Left ventricle myocardium inferior (tissue), 1 donor: ENCODE measurements around the gene ZFHX3. TPM values are rescaled to one million over a fixed set of nuclear protein-coding genes. Genes with fewer than 3 reads are reported as not detected.
"Not testable (repeated sequence)": the region's sequence is repeated elsewhere in the genome, so short reads cannot be mapped to it uniquely, and the experiment has no call there.

Source experiments
- DNase-seq: peaks from one replicate; pipeline ENCODE4 v3.0.0-alpha.2; 2020
- H3K27ac ChIP-seq: fragments of 200-600 bp; replicated peaks from 2 replicates; pipeline ENCODE4 v1.8.0; 2021
- H3K27me3 ChIP-seq: fragments of 200-600 bp; 2 replicates; pipeline ENCODE4 v1.8.0; 2021; ENCODE audit warnings: low read depth
- H3K36me3 ChIP-seq: fragments of 200-600 bp; 2 replicates; pipeline ENCODE4 v1.8.0; 2021
- H3K4me1 ChIP-seq: fragments of 200-600 bp; 2 replicates; pipeline ENCODE4 v1.8.0; 2021
- H3K4me3 ChIP-seq: fragments of 200-600 bp; 2 replicates; pipeline ENCODE4 v1.8.0; 2021; ENCODE audit warnings: mild to moderate bottlenecking, moderate library complexity
- H3K9me3 ChIP-seq: fragments of 200-600 bp; replicated peaks from 2 replicates; pipeline ENCODE4 v1.8.0; 2021
- intact Hi-C: fragments of 100-400 bp; cut with micrococcal nuclease; formaldehyde crosslinking; loops from one replicate; pipeline ENCODE4 v1.11.0; 2022
- total RNA-seq: library from RNA; stranded (reverse); fragmentation: NEBNext Ultra II Directional; extraction: Animal tissue kit (Norgen Biotek cat#: 25700); gene quantifications from one replicate; pipeline ENCODE4 v1.2.1, GENCODE V29; 2021
- TF ChIP-seq, protein P1 (sequence below): fragments of 200-600 bp; IDR thresholded peaks from 2 replicates; pipeline ENCODE4 v1.8.0; 2021; ENCODE audit warnings: antibody characterized with exemption, mild to moderate bottlenecking, borderline replicate concordance
- donor health status: DM: no; HTN: yes; CAD: no; lungs with severe emphysema.

Gene ZFHX3
- total RNA-seq, 1 donor from 2014 or later: 9.6 TPM

- H3K27me3 ChIP-seq: no peaks in the 10 kb centered on the region
- H3K27ac ChIP-seq: no peak overlapping the region
- no peak for DNase-seq
- H3K9me3 ChIP-seq: no peaks in the 10 kb centered on the region
- no peak overlapping the region for H3K4me3 ChIP-seq
- TF ChIP-seq, protein P1, sequence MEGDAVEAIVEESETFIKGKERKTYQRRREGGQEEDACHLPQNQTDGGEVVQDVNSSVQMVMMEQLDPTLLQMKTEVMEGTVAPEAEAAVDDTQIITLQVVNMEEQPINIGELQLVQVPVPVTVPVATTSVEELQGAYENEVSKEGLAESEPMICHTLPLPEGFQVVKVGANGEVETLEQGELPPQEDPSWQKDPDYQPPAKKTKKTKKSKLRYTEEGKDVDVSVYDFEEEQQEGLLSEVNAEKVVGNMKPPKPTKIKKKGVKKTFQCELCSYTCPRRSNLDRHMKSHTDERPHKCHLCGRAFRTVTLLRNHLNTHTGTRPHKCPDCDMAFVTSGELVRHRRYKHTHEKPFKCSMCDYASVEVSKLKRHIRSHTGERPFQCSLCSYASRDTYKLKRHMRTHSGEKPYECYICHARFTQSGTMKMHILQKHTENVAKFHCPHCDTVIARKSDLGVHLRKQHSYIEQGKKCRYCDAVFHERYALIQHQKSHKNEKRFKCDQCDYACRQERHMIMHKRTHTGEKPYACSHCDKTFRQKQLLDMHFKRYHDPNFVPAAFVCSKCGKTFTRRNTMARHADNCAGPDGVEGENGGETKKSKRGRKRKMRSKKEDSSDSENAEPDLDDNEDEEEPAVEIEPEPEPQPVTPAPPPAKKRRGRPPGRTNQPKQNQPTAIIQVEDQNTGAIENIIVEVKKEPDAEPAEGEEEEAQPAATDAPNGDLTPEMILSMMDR: no peak
- H3K36me3 ChIP-seq: no peaks in the 10 kb centered on the region
- H3K4me1 ChIP-seq: peaks cover 71% of the 10 kb centered on the region
- intact Hi-C loops: no loop called here
Observed at GRCh38 chr16:73014768-73015167, 33.2 kb downstream of the ZFHX3 start.

DNA sequence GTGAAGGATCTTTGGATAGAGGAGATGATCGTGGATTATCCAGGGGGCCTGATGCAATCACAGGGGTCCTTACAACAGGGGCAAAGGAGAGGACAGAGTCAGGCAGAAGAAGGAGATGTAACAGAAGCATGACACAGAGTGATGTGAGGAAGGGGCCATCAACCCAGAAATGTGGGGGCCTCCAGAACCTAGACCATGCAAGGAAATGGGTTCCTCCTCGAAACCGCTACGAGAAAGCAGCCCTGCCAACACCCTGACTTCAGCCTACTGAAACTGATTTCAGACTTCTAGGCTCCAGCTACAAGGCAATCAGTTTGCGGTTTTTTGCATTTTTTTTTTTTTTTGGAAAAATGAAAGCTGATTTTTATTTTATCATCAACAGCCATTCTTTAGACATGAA lies 34.0 kb downstream of the ZFHX3 start:
- TF ChIP-seq, protein P1: no peak
- Histone ChIP-seq H3K36me3 (no peaks in the 10 kb centered on the region), H3K9me3 (no peaks in the 10 kb centered on the region), H3K4me3 (no peak overlapping the region), H3K27me3 (no peaks in the 10 kb centered on the region), H3K4me1 (peaks cover 70% of the 10 kb centered on the region), H3K27ac (no peak overlapping the region)
- no peak for DNase-seq
- intact Hi-C loops: no loop called here

- Histone ChIP-seq H3K27me3 (no peaks in the 10 kb centered on the region), H3K4me1 (peaks cover 69% of the 10 kb centered on the region), H3K36me3 (no peaks in the 10 kb centered on the region), H3K9me3 (no peaks in the 10 kb centered on the region), H3K4me3 (no peak overlapping the region), H3K27ac (no peak overlapping the region)
- intact Hi-C loops: no loop called here
- TF ChIP-seq, protein P1: no peak
- no peak for DNase-seq
Observed at GRCh38 chr16:73012341-73012740, 35.6 kb downstream of the ZFHX3 start.

DNA sequence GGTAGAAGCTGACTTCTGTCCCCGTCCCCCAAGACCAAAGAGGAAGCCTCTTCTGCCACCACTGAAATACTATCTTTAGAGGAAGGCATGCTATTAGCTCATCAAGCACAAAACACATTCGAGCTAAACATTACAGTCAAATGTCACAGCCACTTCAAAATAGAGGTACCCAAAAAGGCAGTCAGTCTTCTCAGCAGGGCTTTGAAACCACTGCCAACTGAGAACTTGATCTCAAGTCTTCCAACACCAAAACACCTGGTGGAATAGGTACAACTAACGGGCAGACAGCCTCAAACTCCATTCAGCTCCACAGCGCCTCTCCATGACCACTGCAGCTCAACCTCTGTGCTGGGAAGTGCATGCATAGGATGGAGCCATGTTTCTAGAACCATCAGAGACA lies 36.0 kb downstream of the ZFHX3 start:
- H3K36me3 ChIP-seq: no peaks in the 10 kb centered on the region
- H3K4me3 ChIP-seq: no peak overlapping the region
- intact Hi-C loops: no loop called here
- no peak for DNase-seq
- H3K27me3 ChIP-seq: no peaks in the 10 kb centered on the region
- no peak overlapping the region for H3K27ac ChIP-seq
- peaks cover 65% of the 10 kb centered on the region for H3K4me1 ChIP-seq
- TF ChIP-seq, protein P1: no peak
- no peaks in the 10 kb centered on the region for H3K9me3 ChIP-seq

GRCh38 chr16:73010150-73010676 lies 37.7 kb downstream of the ZFHX3 start:
- Histone ChIP-seq H3K9me3 (no peaks in the 10 kb centered on the region), H3K27me3 (no peaks in the 10 kb centered on the region), H3K4me3 (no peak overlapping the region), H3K27ac (no peak overlapping the region), H3K36me3 (no peaks in the 10 kb centered on the region), H3K4me1 (peaks cover 48% of the 10 kb centered on the region)
- no peak for DNase-seq
- TF ChIP-seq, protein P1: no peak
- intact Hi-C loops: no loop called here

- H3K36me3 ChIP-seq, intact Hi-C loops, DNase-seq, H3K27me3 ChIP-seq, H3K4me3 ChIP-seq, H3K9me3 ChIP-seq, H3K27ac ChIP-seq: not testable (repeated sequence)
- peaks cover 48% of the 10 kb centered on the region for H3K4me1 ChIP-seq
Observed at GRCh38 chr16:73009710-73010109, 38.2 kb downstream of the ZFHX3 start.
